ENCODE results near the gene TREH.

TREH gene

DNA sequence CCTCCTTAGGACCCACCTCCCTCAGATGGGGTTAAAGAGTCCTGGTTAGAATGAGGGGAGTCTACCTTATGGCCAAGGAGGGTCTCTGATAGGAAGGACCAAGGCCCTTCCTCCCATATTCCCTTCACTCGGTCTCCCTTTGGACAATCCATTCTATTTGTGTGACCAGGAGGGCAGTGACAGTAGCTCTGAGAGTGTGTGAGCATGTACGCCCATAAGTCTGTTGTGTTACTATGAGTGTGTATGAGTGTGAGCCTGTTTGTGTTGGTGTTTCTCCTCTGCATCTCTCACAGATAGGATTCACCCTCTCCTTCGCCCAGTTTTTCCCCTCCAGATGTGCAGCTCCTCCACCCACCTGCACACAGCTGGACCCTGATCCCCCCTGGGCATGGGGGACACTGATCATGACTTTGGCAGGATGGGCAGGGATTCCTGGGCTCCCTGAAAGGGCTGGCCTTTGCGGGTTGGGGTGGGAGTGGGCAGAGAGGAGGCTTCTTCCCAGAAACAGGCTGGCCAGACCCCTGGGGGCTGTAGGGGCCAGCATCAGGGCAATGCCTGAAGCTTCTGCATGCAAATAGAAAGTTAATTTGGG is 57.6 kb downstream of the TREH start:
- H3K4me3 ChIP-seq (ENCODE audit: low read depth, low read length), result peak overlapping the region; percentile 94
- TF ChIP-seq, protein P1, sequence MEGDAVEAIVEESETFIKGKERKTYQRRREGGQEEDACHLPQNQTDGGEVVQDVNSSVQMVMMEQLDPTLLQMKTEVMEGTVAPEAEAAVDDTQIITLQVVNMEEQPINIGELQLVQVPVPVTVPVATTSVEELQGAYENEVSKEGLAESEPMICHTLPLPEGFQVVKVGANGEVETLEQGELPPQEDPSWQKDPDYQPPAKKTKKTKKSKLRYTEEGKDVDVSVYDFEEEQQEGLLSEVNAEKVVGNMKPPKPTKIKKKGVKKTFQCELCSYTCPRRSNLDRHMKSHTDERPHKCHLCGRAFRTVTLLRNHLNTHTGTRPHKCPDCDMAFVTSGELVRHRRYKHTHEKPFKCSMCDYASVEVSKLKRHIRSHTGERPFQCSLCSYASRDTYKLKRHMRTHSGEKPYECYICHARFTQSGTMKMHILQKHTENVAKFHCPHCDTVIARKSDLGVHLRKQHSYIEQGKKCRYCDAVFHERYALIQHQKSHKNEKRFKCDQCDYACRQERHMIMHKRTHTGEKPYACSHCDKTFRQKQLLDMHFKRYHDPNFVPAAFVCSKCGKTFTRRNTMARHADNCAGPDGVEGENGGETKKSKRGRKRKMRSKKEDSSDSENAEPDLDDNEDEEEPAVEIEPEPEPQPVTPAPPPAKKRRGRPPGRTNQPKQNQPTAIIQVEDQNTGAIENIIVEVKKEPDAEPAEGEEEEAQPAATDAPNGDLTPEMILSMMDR (IDR thresholded peaks at IDR 0.05; ENCODE audit: low read depth, low read length), result no peak

DNA sequence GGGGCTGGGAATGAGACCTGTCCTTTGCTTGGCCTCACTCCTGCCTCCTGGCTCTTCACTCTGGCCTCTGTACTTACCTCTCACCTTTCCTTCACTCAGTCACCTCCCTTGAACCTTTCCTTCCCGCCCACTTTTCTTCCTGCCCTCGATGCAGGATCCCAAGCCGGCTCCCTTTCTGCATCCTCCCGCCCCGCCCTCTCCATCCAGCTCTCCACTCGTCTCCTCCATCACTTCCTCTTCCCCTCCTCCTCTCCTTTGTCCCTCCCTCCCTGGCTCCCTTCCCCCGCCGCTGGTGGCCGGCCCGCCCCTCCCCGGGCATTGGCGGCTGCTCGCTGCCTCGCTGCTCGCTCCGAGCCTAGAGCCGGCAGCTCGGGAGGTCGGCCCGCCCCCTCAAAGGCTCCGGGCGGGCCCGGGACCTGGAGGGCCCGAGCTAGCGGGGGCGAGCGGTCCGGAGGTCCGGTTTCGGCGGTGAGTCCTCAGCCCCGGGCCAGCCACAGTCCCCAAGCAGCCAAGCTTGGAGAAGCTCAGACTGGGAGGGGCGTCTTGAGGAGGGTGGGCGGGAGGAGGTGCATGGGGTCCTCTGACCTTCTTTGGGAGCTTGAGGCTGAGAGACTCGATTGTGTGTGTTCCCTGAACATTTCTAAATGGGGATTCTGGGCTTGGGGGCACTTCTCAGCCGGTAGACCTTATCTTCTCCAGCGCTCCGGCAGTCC is 58.2 kb downstream of the TREH start:
- peak overlapping the region; percentile 94 for H3K4me3 ChIP-seq (ENCODE audit: low read depth, low read length)
- no peaks in the 10 kb centered on the region for H3K9me3 ChIP-seq
- no peaks in the 10 kb centered on the region for H3K27me3 ChIP-seq
- TF ChIP-seq, protein P1 (IDR thresholded peaks at IDR 0.05; ENCODE audit: low read depth, low read length), result no peak
- H3K4me1 ChIP-seq, result peaks cover 47% of the 10 kb centered on the region
- H3K36me3 ChIP-seq, result peaks cover 7% of the 10 kb centered on the region
- peak; percentile 94 for DNase-seq

More for the DNA sequence above, 57.6 kb downstream of the TREH start:
- no peaks in the 10 kb centered on the region for H3K27me3 ChIP-seq
- DNase-seq, result no peak
- H3K4me1 ChIP-seq, result peaks cover 47% of the 10 kb centered on the region
- H3K9me3 ChIP-seq, result no peaks in the 10 kb centered on the region
- H3K36me3 ChIP-seq, result peaks cover 9% of the 10 kb centered on the region

DNA sequence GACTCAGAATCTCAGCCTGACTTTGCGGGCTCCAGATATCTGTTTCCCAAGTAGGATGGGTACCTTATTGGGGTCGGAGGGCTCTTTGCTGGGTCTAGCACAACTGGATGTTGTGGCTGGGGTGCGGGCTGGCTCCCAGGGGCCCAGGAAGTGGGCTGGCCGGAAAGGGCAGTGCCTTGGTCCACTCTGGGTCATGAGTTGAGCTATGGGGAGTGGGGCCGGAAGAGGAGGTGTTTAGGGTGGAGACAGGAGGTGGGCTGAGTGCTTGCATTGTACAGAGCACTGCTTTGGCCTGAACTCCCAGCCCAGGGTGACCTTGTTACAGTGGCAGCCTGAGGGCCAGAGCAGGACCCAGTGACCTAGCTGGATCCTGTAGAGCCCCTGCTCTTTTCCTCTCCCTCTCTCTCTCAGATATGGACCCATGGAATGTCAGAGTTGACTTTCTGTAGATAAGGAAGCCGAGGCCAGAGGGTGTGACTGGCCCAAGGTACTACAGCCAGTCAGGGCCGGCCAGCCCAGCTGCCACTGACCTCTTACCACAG is 58.9 kb downstream of the TREH start:
- H3K4me1 ChIP-seq, result peaks cover 44% of the 10 kb centered on the region
- DNase-seq, result no peak
- H3K9me3 ChIP-seq, result no peaks in the 10 kb centered on the region
- TF ChIP-seq, protein P1 (IDR thresholded peaks at IDR 0.05; ENCODE audit: low read depth, low read length), result no peak
- H3K27me3 ChIP-seq, result no peaks in the 10 kb centered on the region
- H3K4me3 ChIP-seq (ENCODE audit: low read depth, low read length), result peak overlapping the region; percentile 94
- H3K36me3 ChIP-seq, result peaks cover 6% of the 10 kb centered on the region

DNA sequence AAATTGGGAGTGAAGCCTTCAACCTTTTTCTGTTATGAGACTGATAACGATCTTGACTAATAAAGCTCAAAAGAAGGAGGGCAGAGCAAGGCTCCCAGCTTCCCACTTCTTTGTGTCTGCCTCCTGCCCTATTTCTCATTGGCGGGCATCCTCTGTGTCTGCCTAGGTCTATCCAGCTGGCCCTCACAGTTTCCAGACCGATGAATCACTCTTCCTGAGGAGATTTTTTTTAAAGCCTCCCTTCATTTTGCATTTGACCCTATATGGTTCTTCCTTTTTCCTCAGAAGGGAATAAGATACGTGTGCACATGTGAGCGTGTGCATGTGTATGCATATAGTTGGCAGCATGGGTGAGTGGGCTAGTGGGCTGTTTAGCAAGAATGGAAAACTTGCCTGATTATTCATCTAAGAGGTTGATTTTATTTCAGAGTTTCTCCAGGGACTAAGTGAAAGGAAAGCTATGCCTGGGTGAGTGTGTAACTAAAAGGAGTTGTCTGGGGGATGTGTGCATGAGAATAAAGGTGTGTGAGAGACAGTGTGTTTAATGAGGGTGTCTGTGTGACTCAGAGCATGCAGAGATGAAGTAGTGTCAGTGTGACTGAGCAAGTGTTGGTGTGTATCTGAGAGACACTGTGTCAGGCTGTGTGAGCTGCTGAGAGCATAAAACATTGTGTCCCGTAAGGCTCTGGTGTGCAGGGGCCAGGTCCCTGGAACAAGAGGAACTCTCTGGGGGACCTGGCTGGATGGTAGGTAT is 59.8 kb downstream of the TREH start:
- no peaks in the 10 kb centered on the region for H3K27me3 ChIP-seq
- TF ChIP-seq, protein P1 (IDR thresholded peaks at IDR 0.05; ENCODE audit: low read depth, low read length), result no peak
- H3K4me3 ChIP-seq (ENCODE audit: low read depth, low read length), result no peak overlapping the region
- DNase-seq, result peak; percentile 58
- no peaks in the 10 kb centered on the region for H3K9me3 ChIP-seq
- H3K4me1 ChIP-seq, result peaks cover 40% of the 10 kb centered on the region
- no peaks in the 10 kb centered on the region for H3K36me3 ChIP-seq

DNA sequence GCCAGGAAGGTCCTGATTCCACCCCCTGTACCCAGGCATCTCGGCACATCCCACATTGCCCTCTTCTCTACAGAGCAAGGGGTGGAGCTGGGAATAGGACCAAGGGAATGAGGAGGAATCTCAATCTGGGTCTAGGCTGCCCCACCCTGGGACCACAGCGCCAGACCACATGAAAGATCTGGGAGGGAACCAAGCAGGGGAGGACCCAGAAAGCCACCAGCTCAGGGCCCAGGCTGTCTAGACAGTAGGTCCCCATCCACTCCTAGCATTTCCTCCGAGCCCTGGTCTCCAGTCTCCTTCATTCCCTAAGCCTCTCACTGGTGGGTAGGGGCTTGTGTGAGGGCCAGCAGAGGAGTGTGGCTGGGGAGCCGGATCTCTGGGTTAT is 60.5 kb downstream of the TREH start:
- Histone ChIP-seq H3K36me3 (no peaks in the 10 kb centered on the region), H3K9me3 (no peaks in the 10 kb centered on the region), H3K4me1 (peaks cover 40% of the 10 kb centered on the region), H3K4me3 (ENCODE audit: low read depth, low read length) (no peak overlapping the region), H3K27me3 (no peaks in the 10 kb centered on the region)
- DNase-seq, result no peak
- TF ChIP-seq, protein P1 (IDR thresholded peaks at IDR 0.05; ENCODE audit: low read depth, low read length), result no peak
